Gastroesophageal sphincter (tissue), 3 donors: Measurements from ENCODE around the gene RANBP3.

ENCODE experiments used
- EP300 ChIP-seq: sonication (generic); formaldehyde crosslinking; IDR thresholded peaks from one replicate; pipeline ENCODE4 v1.6.1; 2017; ENCODE audit warnings: antibody characterized with exemption, mild to moderate bottlenecking
- POLR2A ChIP-seq, 2 donors: fragments of 450-650 bp; IDR thresholded peaks; one replicate each; pipeline ENCODE4 v1.6.1; 2017; ENCODE audit warnings: antibody characterized with exemption in 2 of 2, mild to moderate bottlenecking in 2 of 2, moderate library complexity in 1 of 2
- TF ChIP-seq, protein P1 (sequence below), 4 experiments: fragments of 200-600 bp in 2 of 4; fragments of 450-650 bp in 2 of 4; sonication (generic) in 1 of 4; IDR thresholded peaks; one replicate each; pipeline ENCODE4 v1.5.1; 2017 to 2019; ENCODE audit warnings: antibody characterized with exemption in 4 of 4, mild to moderate bottlenecking in 2 of 4, moderate library complexity in 2 of 4

DNA sequence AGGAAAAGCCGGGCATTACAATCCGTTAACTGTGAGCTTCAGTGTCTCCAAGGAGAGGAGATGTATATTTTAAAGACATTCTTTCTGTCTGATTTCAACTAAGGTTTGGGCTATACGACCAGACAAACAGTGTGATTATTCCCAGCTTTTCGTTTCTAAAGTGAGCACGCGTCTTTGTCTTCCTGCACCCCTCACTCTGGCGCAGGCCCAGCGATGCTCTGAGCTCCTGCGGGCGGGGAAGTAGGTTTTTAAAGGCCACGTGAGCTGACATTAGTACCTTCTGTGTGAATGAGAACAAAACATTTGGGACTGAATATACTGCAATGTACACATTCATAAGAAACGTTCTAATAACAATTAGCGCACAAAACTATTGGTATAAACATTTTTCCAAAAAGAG lies 15.3 kb upstream of the RANBP3 start:
- TF ChIP-seq, protein P1, sequence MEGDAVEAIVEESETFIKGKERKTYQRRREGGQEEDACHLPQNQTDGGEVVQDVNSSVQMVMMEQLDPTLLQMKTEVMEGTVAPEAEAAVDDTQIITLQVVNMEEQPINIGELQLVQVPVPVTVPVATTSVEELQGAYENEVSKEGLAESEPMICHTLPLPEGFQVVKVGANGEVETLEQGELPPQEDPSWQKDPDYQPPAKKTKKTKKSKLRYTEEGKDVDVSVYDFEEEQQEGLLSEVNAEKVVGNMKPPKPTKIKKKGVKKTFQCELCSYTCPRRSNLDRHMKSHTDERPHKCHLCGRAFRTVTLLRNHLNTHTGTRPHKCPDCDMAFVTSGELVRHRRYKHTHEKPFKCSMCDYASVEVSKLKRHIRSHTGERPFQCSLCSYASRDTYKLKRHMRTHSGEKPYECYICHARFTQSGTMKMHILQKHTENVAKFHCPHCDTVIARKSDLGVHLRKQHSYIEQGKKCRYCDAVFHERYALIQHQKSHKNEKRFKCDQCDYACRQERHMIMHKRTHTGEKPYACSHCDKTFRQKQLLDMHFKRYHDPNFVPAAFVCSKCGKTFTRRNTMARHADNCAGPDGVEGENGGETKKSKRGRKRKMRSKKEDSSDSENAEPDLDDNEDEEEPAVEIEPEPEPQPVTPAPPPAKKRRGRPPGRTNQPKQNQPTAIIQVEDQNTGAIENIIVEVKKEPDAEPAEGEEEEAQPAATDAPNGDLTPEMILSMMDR (IDR thresholded peaks at IDR 0.05), result no peak
- no peak for TF ChIP-seq EP300
- TF ChIP-seq POLR2A (IDR thresholded peaks at IDR 0.05), result no peak
